NCI-H146 treated with DMSO at 0.1 percent for 48 hours (cell line): ENCODE data around the gene IL10RA.
"Not testable (repeated sequence)": the region's sequence is repeated elsewhere in the genome, so short reads cannot be mapped to it uniquely, and the experiment has no call there.

Source experiments
- DNase-seq: peaks from one replicate; lab custom pipeline; 2025; ENCODE audit not compliant: unreplicated experiment; lab: John Stamatoyannopoulos, UW

IL10RA gene

DNA sequence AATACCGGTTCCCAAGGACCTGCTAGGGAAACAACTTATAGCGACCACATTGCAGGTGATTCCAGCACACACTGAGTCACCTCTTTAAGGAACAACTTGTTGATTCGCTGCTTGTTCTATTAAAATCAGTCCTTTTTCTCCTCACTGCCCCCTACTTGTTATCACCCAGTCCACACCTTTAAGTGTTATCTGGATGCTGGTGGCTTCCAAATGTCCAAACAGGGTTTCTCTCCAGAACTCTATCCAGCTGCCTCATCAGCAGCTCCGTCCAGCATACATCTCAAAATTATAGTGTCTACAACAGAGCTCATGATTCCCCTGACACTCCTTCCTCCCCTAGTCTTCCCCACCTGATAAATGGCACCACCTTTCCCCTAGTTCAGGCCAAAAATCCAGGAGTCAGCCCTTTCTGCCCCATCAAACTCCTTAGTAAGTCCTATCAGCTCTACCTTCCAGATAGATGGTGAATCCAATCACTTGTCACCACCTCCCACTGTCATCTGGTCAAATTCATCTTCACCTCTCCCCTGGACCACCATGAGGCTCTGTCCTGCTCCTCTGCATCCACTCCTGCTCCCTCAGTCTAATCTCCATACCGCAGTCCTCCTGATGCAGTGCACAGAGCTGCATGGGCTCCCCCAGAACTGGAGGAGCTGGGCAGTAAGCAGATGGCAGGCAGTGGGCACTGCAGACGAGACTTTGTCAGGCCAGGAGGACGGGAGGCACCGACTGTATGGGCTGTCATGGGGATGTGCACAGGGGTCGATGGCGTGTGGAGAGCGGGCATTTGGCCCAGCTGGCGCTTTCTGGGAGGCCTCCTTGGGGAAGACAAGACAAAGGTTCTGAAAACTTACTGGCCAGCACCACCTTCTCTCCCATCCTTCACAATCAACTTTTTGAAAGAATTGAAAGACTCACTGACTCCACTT, 19.3 kb downstream of the IL10RA start:
- DNase-seq = no peak

DNA sequence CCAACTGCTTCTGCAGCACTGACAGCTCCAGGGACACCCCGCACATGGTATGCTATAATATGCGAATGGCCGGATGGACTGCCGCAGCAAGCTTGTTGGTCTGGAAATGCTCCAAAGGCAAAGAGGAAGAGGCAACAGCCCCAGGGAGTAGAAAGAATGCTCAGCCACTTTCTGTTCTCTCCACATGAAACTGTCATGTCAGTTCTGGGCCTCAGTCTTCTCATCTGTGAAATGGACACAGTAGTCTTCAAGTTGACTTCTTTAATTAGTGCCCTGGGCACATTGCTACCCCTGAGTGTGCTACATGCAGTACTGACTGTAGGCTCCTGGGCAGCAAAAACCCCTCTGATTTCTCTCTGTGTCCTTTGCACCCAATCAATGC, 19.9 kb downstream of the IL10RA start:
- no peak for DNase-seq

DNA sequence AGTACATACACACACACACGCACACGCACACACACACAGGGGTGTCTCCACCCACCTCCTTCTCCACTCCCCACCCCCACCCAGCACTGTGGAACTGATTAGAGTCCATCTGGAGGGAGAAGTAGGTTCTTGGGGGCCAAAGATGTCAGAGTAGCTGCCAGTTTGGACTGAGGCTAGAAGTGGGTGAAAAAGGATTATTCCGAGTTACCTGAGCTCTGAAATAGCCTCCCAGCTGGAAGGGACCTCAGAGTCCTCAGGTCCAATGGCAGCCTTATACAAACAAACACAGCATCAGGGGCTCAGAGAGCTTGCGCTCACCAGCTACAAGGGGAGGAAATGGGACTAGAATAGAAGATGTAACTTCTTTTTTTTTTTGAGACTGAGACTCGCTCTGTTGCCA, 20.8 kb downstream of the IL10RA start:
- DNase-seq = no peak

DNA sequence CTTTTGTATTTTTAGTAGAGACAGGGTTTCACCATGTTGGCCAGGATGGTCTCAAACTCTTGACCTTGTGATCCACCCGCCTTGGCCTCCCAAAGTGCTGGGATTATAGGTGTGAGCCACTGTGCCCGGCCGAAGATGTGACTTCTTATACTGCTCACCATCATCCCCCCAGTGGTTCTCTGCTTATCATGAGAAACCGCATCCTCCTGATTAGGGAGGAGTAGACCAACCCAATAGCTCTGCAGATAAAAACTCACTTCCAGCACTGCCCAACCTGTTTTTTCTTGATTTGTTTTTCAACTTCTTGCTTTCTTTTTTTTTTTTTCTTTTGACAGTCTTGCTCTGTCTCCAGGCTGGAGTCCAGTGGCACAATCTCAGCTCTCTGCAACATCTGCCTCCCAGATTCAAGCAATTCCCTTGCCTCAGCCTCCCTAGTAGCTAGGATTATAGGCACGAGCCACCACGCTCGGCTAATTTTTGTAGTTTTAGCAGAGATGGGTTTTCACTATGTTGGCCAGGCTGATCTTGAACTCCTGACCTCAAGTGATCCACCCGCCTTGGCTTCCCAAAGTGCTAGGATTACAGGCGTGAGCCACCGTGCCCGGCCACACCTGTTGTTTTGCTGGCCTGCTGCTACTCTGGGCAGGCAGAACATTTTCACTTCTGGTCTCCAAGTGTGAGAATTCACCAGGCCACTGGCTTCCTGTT, 21.5 kb downstream of the IL10RA start:
- not testable (repeated sequence) for DNase-seq

DNA sequence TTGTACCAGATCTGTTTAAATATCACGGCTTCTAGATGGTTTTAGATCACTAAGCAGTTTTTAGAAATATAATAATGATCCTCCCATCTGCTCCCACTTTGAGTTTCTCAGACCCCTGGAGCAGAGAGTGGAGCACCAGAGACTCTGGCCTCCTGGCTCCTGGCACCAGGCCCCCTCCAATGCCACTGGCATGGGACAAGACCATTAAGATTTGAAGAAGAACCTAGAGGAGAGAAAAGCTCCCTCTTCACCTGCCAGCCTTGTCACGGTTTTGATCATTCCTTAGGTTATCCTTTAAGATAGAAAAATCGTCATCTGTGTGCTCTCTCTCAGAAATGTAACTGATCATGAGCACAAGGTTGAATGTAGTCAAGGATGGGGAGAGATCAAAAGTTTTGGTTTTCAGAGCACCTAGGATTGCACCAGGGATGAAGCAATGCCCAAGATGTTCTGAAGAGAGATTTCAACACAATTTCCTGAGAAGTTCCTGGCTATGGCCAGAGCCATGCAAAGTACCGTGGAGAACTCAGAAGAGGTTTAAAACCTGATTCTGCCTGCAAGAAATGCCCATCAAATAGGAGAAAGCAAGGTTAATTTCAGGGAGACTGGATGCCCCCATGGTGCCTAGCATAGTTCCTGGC, 22.2 kb downstream of the IL10RA start:
- DNase-seq = no peak

DNA sequence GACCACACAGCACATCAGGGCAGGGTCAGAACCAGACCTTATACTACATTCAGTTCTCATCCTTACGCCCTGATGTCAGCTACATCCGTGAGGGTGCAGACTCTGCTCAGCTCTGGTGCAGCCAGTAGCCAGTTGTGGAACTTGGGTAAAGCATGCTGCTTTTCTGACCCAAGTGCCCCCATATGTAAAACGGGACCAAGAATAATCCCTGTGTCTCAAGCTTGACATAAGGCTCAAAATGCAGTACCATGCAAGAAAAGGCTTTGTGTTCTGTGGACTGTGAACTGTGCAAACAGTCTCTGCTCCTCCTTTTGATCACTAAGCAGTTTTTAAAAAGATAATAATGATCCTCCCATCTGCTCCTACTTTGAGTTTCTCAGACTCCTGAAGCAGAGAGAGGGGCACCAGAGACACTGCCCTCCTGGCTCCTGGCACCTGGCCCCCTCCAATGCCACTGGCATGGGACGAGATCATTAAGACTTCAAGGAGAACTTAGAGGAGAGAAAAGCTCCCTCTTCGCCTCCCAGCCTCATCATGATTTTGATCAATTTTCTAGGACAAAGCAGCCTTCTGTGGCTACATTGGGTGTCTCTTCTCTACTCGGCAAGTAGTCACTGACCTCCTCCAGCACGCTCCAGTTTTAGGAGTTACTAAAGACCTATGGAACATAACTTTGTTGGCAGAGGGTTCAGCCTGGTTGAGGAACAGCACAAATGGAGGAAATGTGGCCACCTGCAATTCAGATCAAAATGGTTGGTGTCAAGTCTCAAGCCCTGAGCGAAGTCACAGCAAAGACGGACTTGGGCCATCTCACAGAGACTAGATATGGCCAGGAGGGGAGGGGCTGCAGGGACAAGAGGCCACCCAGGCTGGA, 23.9 kb downstream of the IL10RA start:
- no peak for DNase-seq

DNA sequence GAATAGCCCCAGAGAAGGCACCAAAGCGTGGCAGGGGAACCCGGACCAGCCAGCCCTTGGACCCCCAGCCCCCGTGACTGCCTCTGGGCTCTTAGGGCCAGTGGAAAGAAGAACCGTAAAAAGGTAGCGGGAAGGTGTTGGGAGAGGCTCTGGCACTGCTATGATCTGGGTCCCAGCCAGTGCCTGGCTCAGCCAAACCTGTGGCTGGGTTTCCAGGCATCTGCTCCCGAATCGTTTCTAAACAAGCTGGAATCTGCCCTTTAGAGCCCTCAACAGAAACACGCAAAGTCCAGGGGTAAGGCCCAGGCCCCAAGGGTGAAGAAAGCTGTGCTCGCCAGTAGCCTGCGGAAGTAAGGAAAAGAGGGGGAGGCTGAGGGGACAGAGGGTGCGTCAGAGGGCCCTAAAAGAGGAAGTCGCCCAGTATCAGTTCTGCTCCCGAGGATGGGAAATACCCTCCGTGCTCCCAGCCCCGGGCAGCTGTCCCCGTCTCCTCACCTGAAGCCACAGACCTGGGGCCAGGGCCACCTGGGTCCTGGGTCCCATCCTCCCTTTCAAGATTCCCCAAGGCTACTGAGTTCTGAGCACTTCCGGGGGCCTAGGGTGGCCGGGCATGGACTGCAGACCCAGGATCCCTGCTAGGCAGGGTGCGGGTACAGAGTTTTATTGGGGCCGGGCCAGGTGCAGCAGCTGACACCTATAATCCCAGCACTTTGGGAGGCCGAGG, 24.7 kb downstream of the IL10RA start:
- no peak for DNase-seq

DNA sequence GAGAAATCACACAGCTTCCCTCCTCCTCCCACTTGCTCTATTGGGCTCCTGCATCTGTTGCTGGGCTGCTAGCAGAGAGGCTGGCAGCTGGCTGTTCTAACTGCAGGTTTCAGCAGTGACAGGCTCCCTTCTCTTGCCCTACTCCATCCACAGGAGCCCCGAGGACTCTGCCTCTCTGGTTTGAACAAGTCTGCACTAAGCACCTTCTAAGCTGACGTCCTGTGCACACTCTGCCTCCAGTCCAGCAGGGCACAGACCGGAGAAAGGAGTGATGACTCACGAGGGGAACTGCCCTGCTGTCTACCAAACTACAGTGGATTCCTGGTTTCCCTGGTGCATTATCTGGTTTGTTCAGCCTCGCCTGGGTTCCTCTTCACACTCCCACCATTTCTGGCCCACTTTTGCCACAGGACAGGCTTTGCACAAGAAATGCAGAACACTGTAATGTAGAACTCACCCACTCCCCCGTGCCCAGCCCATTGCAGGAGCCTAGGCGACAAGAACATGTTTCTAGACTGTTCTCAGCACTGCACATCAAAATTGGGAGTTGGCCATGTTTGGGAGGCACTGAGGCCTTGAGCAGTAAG, 26.0 kb downstream of the IL10RA start:
- DNase-seq = no peak

DNA sequence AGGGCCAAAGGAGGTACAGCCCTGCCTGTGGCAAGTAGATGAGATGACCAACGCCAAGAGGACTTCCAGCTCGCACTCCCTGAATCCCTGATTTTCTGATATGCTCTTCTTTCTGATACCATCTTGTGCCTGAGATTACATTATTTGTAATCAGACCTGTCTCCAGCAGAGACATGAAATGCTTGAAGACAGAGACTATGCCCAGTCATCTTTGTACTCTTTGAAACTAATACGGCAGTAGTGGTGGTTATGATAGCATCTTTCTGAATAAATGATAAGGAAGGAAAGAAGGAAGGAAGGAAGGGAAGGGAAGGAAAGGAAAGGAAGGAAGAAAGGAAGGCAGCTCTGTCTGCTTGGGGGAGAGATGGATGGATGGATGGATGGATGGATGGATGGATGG, 27.8 kb downstream of the IL10RA start:
- DNase-seq = no peak

DNA sequence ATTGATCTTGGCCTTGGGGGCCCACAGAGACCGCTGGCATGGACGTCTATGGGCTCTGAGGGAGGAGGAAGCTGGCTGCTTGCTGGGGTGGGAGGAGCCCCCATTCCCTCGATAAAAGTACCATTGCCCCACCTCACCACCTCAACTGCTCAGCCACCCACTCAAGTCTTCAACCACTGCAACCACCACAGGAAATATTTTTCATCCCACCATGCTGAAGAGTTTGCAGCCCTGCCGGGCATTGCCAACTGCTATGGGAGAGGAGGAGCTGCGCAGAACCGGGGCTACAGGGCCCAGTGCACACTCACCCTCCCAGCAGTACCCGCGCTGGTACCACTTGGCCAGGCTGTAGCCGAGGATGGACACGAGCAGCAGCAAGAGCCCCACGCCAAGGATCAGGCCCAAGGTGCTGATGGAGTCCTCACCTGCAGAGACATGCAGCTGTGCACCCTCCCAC, 29.2 kb downstream of the IL10RA start:
- no peak for DNase-seq

DNA sequence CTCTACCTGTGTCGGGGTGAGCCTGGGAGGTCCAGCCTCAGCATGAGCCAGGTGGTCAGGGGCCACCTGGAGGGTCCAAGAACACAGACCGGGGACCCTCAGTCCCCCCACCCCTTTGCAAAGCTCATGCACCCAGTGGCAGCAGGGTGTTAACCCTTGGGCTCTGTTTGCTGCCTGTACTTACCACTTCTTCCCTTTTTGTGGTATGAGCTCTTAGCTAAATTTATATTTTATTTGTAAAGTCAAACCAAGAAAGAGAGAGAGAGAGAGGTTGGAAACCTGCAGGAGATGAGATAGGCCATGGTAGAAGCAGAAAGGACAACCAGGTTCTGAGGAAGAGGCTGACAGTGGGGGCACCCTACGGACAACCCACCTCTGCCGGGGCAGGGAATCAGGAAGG, 29.9 kb downstream of the IL10RA start:
- DNase-seq = no peak

DNA sequence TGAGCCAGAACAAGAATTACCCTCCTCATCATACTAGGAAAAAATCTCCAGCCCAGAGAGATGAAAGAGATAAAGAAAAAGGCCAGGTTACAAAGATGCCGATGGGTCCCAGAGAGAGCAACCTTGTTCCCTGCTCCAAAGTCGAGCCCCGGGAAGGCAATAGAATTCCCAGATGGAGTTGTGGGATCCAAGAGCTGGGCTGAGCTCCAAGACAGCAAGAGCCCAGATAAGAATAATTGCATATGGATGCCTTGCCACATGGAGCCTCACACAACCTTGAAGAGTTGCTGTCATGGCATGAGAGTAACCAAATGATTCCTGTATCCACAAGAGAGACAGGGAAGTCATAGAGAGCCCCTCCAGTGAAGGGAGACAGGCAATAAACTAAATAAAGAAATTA, 30.9 kb downstream of the IL10RA start:
- no peak for DNase-seq

DNA sequence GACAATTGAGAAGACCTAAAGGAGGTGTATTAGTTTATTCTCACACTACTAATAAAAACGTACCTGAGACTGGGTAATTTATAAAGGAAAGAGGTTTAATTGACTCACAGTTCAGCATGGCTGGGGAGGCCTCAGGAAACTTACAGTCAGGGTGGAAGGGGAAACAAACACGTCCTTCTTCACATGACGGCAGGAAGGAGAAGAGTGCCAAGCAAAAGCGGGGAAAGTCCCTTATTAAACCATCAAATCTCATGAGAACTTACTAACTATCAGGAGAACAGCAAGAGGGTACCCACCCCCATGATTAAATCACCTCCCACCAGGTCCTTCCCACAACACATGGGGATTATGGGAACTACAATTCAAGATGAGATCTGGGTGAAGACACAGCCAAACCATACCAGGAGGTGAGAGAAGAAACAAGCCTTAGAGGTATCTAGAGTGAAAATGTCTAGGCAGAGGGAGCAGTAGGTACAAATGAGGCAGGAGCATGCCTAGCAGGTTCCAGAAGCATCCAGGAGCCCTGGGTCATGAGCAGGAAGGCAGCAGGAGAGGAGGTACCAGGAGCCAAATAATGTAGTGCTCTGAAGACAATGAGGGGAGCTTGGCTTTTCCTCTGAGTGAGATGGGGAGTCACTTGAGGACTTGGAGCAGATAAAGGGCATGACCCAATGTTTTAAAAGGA, 31.6 kb downstream of the IL10RA start:
- no peak for DNase-seq

DNA sequence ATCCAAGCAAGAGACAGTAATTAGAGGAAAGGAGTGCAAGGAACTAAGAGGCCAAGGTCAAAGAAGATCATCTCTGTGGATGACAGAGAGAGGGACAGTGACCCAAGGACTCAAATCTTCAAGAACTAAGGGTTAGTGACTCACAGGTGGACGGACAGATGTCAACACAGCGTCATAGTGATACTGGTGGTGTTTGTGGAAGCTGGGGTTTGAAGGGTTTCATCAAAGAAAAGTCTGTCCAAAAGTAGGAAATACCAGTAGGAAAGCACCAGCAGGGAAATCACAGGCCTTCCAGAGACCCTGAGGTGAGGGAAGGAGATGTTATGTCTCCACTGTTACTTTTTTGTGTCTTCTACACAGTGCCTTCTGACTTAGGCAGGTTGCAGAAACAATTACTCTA, 32.2 kb downstream of the IL10RA start:
- no peak for DNase-seq

DNA sequence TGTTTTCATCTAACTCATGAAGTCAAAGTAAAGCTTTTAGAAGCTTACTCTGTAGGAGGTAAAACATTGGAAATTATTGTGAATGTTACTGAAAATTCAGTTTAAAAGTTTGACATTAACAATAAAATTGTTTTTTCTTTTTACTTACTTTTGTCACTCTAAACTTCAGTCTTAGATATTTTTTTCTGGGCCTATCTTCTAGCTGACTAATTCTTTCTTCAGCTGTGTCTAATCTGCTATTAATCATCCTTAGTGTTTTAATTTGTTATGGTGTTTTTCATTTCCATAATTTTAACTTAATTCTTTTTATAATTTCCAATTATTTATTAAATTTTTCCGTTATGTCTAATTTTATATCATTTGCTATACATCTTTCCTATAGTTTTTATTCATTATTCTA, 35.0 kb downstream of the IL10RA start:
- DNase-seq = no peak

DNA sequence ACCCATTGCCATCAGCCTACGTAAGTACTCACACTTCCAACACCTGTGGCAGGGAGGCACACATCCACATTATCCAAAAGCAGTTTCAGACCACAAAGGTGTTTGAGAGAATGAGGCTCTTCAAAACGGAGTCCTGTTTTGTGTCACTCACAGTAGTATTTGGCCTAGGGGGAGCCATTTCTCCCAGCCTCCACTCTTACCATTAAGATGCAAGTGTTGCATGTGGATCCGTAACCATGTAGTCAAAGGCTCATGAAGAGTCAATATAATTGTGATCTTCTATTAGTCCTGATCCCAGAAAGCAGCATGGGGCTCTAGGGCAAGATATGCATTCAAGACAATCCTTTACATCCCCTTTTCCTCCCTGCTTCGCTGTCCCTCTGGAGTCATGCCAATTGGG, 41.5 kb downstream of the IL10RA start:
- no peak for DNase-seq

DNA sequence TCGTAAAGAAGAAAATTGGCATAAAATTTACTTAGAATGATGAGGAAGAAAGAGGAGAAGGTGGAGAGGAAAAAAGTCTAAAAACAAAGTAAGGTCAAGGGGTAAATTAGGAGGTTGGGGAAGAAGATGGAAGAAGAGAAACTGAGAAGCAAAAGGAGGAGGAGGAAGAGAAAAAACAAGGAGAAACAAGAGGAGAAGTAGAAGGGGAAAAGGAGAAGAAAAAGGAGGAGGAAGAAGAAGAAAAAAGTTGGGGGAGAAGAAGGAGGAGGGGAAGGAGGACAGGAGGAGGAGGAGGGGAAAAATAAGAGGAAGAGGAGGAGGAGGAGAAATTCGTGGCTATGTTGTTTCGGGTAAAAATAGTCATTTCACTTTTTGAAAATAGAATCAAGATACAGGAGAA, 42.4 kb downstream of the IL10RA start:
- no peak for DNase-seq

DNA sequence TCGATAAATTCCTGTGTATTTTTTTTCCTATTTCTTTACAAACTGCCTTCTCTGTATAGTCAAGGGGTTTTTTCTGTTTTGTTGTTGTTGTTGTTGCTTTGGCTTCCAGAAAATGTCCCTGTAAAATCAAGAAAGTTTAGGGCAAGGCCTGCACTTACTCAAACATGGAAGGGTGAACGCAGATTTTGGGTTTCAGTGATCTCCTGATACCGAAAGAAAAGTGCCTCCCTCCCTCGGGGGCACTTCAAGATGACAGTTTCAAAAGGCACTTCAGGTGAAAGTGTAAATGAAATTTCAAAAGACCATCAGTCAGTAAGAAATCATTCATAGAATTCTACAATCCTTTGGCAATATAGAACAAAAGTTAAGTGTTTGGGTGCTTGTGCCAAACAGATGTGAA, 47.2 kb downstream of the IL10RA start:
- DNase-seq = no peak

DNA sequence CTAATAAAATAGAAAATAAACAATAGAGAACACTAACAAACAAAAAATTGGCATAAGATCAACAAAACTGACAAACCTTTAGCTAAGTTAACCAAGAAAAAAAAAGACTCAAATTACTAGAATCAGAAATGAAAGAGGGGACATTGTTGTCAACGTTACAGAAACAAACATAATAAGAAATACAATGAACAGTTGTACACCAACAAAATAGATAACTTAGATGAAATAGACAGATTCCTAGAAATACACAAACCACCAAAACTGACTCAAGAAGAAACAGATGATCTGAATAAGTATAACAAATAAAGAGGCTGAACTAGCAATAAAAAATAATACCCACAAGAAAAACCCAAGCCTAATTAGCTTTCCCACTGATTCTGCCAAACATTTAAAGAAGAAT, 55.9 kb downstream of the IL10RA start:
- no peak for DNase-seq
